Liver (tissue), 9 donors: ENCODE data around the gene UNC80. TPM values are rescaled to one million over a fixed set of nuclear protein-coding genes. Genes with fewer than 3 reads are reported as not detected.

Experiments
- DNase-seq: peaks from one replicate; pipeline ENCODE4 v3.0.0-alpha.2; 2017; ENCODE audit warnings: low spot score
- H3K27ac ChIP-seq, 2 donors: one replicate each; pipeline ENCODE4 v1.7.0; 2013; ENCODE audit warnings: inconsistent platforms in 2 of 2, low read length in 2 of 2, control low read depth in 1 of 2, low read depth in 1 of 2, mild to moderate bottlenecking in 1 of 2
- H3K27me3 ChIP-seq, 4 donors: one replicate each; pipeline versions ENCODE4 v1.6.1 to v1.7.0; 2013; ENCODE audit warnings: low read length in 3 of 4, inconsistent platforms in 1 of 4, mild to moderate bottlenecking in 1 of 4, moderate library complexity in 1 of 4; ENCODE audit not compliant: control insufficient read depth in 4 of 4, insufficient read depth in 4 of 4
- H3K36me3 ChIP-seq, 4 donors: one replicate each; pipeline versions ENCODE4 v1.6.1 to v1.7.0; 2013; ENCODE audit warnings: low read length in 3 of 4, mild to moderate bottlenecking in 3 of 4, low read depth in 1 of 4, moderate library complexity in 1 of 4; ENCODE audit not compliant: control insufficient read depth in 4 of 4, insufficient read depth in 3 of 4
- H3K4me1 ChIP-seq, 4 donors: one replicate each; pipeline versions ENCODE4 v1.6.1 to v1.7.0; 2013; ENCODE audit warnings: low read length in 3 of 4, mild to moderate bottlenecking in 3 of 4, moderate library complexity in 1 of 4; ENCODE audit not compliant: control insufficient read depth in 4 of 4, insufficient read depth in 4 of 4
- H3K4me3 ChIP-seq, 3 donors: one replicate each; pipeline versions ENCODE4 v1.6.1 to v1.7.0; 2013; ENCODE audit warnings: low read length in 3 of 3, control low read depth in 1 of 3, low read depth in 1 of 3, mild to moderate bottlenecking in 1 of 3
- H3K9ac ChIP-seq, 2 donors: one replicate each; pipeline ENCODE4 v1.7.0; 2013; ENCODE audit warnings: low read length in 2 of 2, mild to moderate bottlenecking in 2 of 2, moderate library complexity in 2 of 2, control low read depth in 1 of 2, low read depth in 1 of 2
- H3K9me3 ChIP-seq, 4 donors: one replicate each; pipeline versions ENCODE4 v1.6.1 to v1.7.0; 2013; ENCODE audit warnings: low read length in 3 of 4; ENCODE audit not compliant: control insufficient read depth in 4 of 4
- ATF3 ChIP-seq: IDR thresholded peaks from 2 replicates; pipeline ENCODE4 v1.6.1; 2016; ENCODE audit warnings: antibody characterized with exemption
- EGR1 ChIP-seq, 2 donors: IDR thresholded peaks; 2 replicates each; pipeline ENCODE4 v1.6.1; 2016 to 2018; ENCODE audit warnings: antibody characterized with exemption in 2 of 2, low read depth in 2 of 2
- FOXA1 ChIP-seq: IDR thresholded peaks from 2 replicates; pipeline ENCODE4 v1.6.1; 2016; ENCODE audit warnings: antibody characterized with exemption
- FOXA2 ChIP-seq: IDR thresholded peaks from 2 replicates; pipeline ENCODE4 v1.6.1; 2016; ENCODE audit warnings: antibody characterized with exemption
- GABPA ChIP-seq, 2 donors: IDR thresholded peaks in 1 of 2; conservative IDR thresholded peaks in 1 of 2; 2 replicates each; pipeline ENCODE4 v1.6.1; 2016; ENCODE audit warnings: antibody characterized with exemption in 2 of 2, mild to moderate bottlenecking in 1 of 2, moderate library complexity in 1 of 2
- HNF4G ChIP-seq: IDR thresholded peaks from 2 replicates; pipeline ENCODE4 v1.6.1; 2016; ENCODE audit warnings: antibody characterized with exemption
- JUND ChIP-seq, 2 donors: IDR thresholded peaks; 2 replicates each; pipeline ENCODE4 v1.6.1; 2016; ENCODE audit warnings: antibody characterized with exemption in 2 of 2
- MAX ChIP-seq: IDR thresholded peaks from 2 replicates; pipeline ENCODE4 v1.6.1; 2016; ENCODE audit warnings: antibody characterized with exemption
- NR2F2 ChIP-seq: IDR thresholded peaks from 2 replicates; pipeline ENCODE4 v1.6.1; 2016; ENCODE audit warnings: antibody characterized with exemption
- RXRA ChIP-seq, 2 donors: IDR thresholded peaks; 2 replicates each; pipeline ENCODE4 v1.6.1; 2017 to 2018; ENCODE audit warnings: antibody characterized with exemption in 2 of 2, mild to moderate bottlenecking in 1 of 2
- SP1 ChIP-seq: IDR thresholded peaks from 2 replicates; pipeline ENCODE4 v1.6.1; 2018; ENCODE audit warnings: antibody characterized with exemption, mild to moderate bottlenecking
- TAF1 ChIP-seq: conservative IDR thresholded peaks from 2 replicates; pipeline ENCODE4 v1.6.1; 2016; ENCODE audit warnings: antibody characterized with exemption, mild to moderate bottlenecking
- YY1 ChIP-seq: IDR thresholded peaks from 2 replicates; pipeline ENCODE4 v1.6.1; 2016; ENCODE audit warnings: antibody characterized with exemption, mild to moderate bottlenecking
- ZBTB33 ChIP-seq: IDR thresholded peaks from 2 replicates; pipeline ENCODE4 v1.6.1; 2016; ENCODE audit warnings: antibody characterized with exemption
- WGBS: extraction: QIAGEN DNeasy Blood & Tissue Kit; methylation state at CpG from one replicate; pipeline ENCODE4 v1.1.7; 2013; 5-methylcytosine and 5-hydroxymethylcytosine counted together
- polyA plus RNA-seq, 2 donors: library from polyadenylated mRNA; stranded (reverse) in 1 of 2; unstranded in 1 of 2; fragments of 200-250 nt in 1 of 2; fragments of >200 nt in 1 of 2; fragmentation: Nextera tagmentation in 1 of 2; extraction: Ambion mirVana in 1 of 2; gene quantifications; one replicate each; pipeline versions ENCODE4 v1.2.1 to v1.2.3, GENCODE V29; 2013 to 2015
- total RNA-seq, 2 donors: library from RNA; depleted of rRNA; stranded (reverse); fragments of >200 nt; gene quantifications; one replicate each; pipeline ENCODE4 v1.2.3, GENCODE V29; 2014
- donor health status: healthy.
- donor health status: healthy.
- donor health status: healthy.
- donor health status: healthy.
- donor health status: healthy.

The UNC80 gene
- total and polyA plus RNA-seq, 4 donors, result under 0.01 to 0.05 (median 0.02) TPM; not detected in 1

- WGBS, result 46% methylated on average over 1 of the region's 1 CpG
- Histone ChIP-seq H3K36me3 (no peaks in the 10 kb centered on the region), H3K27me3 (no peaks in the 10 kb centered on the region), H3K4me1 (peaks cover 0 to 15% (median 9%) of the 10 kb centered on the region in 4 donors), H3K9ac (no peak overlapping the region), H3K9me3 (no peaks in the 10 kb centered on the region), H3K4me3 (no peak overlapping the region), H3K27ac (no peak overlapping the region)
- no peak for DNase-seq
- TF ChIP-seq YY1 (no peak), NR2F2 (peak; percentile 91), SP1 (no peak), MAX (no peak)
These were observed 227.0 kb downstream of the UNC80 start for GRCh38 chr2:209998596-209998995.

- no peak for DNase-seq
- Histone ChIP-seq H3K9ac (no peak overlapping the region), H3K4me1 (peaks cover 2 to 26% (median 18%) of the 10 kb centered on the region in 4 donors), H3K9me3 (no peaks in the 10 kb centered on the region), H3K36me3 (no peaks in the 10 kb centered on the region), H3K27me3 (no peaks in the 10 kb centered on the region), H3K4me3 (no peak overlapping the region), H3K27ac (no peak overlapping the region)
- WGBS, result 98% methylated on average over 32 of the region's 32 CpGs
- TF ChIP-seq ATF3 (no peak), HNF4G (no peak), FOXA2 (no peak), JUND (IDR thresholded peaks at IDR 0.05) (no peak)
These were observed 229.1 kb downstream of the UNC80 start for GRCh38 chr2:210000464-210001324.

- under 1% methylated on average over 58 of the region's 58 CpGs for WGBS
- Histone ChIP-seq H3K4me3 (peak within 1 kb of the TSS; percentile 73 to 90 (median 87)), H3K27me3 (no peaks in the 10 kb centered on the region), H3K27ac (peak within 1 kb of the TSS; percentile 26 to 56), H3K4me1 (peaks cover 2 to 29% (median 19%) of the 10 kb centered on the region in 4 donors), H3K9me3 (no peaks in the 10 kb centered on the region), H3K9ac (peak within 1 kb of the TSS; percentile 4 to 56), H3K36me3 (no peaks in the 10 kb centered on the region)
- TF ChIP-seq FOXA2 (no peak), YY1 (peak; percentile 90), JUND (IDR thresholded peaks at IDR 0.05) (no peak), ZBTB33 (peak; percentile 48), SP1 (peak; percentile 67), GABPA (IDR thresholded peaks at IDR 0.05 in 1 of 2, conservative IDR thresholded peaks at IDR 0.05 in 1 of 2) (peak; percentile 93 to 99), TAF1 (no peak), MAX (peak; percentile 80), RXRA (IDR thresholded peaks at IDR 0.05) (no peak), EGR1 (IDR thresholded peaks at IDR 0.05; ENCODE audit: low read depth in 2 of 2) (peak in 1 of 2 donors; percentile 17), FOXA1 (peak; percentile 25)
- peak; percentile 98 for DNase-seq
These were observed 230.8 kb downstream of the UNC80 start, which contains the start of gene RPE for GRCh38 chr2:210002158-210003157. Gene RPE (plus strand): TSS chr2:210002638. CDS start chr2:210002662, 24 bp downstream.
